GDM1 (cell line): ENCODE data around the gene KLHL6.

Source experiments
- DNase-seq: peaks from one replicate; lab custom pipeline; 2025; lab: John Stamatoyannopoulos, UW

The KLHL6 gene

DNA sequence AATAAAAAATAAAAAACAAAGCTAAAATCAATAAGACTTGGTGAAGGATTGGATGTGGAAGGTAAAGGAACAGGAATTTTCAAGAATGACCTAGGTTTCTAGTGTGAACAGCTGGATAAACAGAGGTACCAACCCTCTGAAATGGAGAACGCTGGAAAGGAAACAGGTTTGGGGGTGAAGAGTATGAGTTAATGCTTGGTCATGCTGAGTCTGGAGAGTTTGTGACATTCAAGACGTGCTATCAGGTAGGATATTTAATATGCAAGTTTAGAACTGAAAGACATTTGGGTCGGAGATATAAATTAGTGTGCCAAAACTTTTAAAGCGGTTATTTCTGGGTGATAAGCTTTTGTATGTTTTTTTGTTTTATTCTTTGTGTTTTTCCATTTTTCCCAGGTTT is 11.4 kb upstream of the KLHL6 start:
- no peak for DNase-seq

- peak; percentile 61 for DNase-seq
Measured at GRCh38 chr3:183564046-183564445, 8.5 kb upstream of the KLHL6 start.

GRCh38 chr3:183563536-183563874 is 8.0 kb upstream of the KLHL6 start:
- DNase-seq: no peak

GRCh38 chr3:183560607-183561006 is 5.1 kb upstream of the KLHL6 start:
- DNase-seq: peak; percentile 15

DNA sequence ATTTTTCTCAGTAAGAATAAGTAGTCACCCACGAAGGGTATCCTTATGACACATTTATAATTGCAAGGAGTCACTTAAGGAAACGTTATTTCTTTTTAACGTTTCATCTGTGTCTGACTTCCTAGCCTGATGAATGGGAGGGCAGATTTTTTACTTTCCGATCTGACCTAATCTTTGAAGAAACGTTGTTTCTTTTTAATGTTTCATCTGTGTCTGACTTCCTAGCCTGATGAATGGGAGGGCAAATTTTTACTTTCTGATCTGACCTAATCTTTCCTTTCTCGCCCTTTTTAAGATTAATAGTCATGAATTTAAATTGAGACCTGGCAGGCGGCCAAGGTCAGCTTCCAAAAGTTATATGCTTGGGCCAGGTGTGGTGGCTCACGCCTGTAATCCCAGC is 3.0 kb upstream of the KLHL6 start:
- no peak for DNase-seq

DNA sequence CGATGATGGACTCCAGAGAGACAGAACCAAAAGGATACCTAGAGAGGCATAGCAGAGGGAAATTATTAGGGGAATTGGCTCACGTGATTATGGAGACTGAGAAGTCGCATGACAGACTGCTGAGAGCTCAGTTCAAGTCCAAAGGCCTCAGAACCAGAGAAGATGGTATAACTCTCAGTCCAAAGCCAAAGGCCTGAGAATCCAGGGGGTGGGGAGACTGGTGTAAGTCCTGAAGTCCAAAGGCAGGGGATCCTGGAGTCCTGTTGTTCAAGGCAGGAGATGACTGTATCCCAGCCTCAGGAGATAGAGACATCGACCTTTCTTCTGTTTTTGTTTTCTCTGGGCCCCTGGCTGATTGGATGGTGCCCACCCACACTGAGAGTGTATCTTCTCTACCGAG is 1.2 kb upstream of the KLHL6 start:
- no peak for DNase-seq

DNA sequence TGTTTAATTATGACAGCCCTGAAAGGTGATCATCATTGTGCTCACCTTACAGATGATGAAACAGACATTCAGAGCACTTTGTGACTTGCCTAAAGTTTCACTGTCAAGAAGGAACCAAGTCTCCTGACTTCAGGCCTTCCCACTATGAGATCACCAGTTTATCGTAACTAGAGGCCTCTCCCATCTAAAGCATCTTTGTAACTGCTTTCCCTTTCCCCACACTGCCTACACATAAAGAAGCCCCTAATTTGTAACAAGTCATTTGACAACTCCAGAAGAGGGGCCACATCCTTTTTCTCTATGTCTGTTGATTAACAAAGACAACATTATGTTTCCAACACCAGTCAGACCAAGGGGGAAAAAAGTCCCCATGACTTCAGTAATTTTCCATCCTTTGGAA is 1.1 kb downstream of the KLHL6 start:
- no peak for DNase-seq

DNA sequence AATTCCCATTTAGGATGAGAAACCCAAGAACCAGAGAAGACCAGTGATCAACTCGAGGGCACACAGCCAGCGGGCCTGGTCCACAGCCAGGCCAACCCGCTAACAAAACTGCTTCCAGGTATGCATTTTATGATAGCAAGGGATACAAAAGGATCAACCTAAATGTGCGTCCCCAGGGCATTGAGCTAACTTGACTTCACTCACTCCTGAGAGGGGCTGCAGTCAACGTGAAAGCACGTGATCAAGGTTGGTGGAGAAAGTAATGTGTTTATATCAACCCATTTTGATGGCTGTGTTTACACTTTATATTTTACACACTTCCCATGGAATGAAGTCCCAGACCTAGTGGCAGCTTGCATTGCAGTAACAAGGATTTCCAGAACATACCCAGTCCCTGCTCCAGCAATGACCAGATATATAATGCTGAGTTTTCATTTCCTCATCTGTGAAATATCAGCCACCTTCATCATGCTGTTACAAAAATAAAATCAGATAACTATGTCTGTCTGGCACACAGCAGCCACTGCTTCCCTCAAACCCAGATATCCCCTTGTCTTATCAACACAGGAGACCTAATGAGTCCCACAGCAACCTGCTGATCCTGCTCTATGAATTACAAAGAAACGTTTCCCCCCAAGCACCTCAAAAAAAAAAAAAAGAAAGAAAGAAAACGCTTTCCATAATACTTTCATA is 2.0 kb downstream of the KLHL6 start:
- DNase-seq: no peak

GRCh38 chr3:183551930-183552329 is 3.6 kb downstream of the KLHL6 start:
- no peak for DNase-seq

GRCh38 chr3:183548262-183548769 is 7.2 kb downstream of the KLHL6 start:
- no peak for DNase-seq

- no peak for DNase-seq
Measured at GRCh38 chr3:183546625-183547024, 8.9 kb downstream of the KLHL6 start.

DNA sequence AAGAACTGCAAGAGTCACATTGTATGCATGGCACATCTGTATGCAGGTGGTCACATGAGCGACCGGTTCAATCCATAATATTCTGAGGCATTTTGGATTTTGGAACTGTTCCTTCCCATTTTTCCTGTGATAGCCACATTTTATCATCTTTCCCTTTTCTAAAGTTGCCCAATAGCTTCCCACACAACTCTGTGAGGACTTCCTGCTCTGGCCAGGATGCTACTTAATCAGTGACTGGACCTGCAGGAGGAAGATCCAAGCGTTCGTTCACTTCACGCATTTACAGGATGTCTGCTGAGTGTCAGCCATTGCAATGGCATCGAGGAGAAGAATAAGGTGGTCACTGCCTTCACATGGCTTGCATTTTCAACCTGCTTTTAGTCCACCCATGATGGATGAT is 9.8 kb downstream of the KLHL6 start:
- no peak for DNase-seq

DNA sequence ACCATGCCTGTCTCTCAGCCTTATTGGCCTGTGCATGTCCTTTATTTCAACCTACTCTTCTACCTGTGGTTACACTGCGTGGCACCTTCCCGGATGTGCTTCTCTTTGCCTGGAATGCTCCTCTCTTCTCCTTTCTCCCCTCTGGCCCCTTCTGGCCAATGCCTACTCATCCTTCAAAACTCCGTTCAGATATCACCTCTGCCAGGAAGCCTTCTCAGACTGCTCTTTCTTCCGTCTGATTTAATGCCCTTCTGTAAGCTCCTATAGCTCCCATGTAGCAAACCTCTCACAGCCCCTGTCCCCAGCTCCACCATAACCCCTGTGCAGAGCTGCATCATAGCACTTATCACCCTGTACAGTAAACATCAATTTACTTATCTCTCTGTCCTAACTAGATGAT is 13.2 kb downstream of the KLHL6 start:
- DNase-seq: no peak

GRCh38 chr3:183541738-183542137 is 13.8 kb downstream of the KLHL6 start:
- DNase-seq: peak; percentile 18

DNA sequence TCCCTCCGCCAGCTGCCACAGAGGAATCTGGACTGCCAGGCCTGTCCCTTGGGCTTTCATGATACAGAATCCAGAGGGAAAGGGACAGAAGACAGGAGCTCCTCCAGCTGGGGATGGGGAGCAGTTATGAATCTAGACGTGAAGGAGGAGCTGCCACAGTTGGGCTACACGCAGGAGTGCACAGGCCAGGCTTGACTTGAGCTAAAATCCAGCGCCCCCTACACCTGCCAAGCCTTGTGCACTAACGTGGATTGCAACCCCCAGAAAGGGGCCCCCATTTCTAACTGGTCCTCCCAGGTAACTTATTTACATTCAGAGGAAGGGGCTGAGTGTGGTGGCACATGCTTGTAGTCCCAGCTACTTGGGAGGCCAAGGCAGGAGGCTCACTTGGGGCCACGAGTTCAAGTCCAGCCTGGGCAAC is 14.3 kb downstream of the KLHL6 start:
- DNase-seq: no peak

DNA sequence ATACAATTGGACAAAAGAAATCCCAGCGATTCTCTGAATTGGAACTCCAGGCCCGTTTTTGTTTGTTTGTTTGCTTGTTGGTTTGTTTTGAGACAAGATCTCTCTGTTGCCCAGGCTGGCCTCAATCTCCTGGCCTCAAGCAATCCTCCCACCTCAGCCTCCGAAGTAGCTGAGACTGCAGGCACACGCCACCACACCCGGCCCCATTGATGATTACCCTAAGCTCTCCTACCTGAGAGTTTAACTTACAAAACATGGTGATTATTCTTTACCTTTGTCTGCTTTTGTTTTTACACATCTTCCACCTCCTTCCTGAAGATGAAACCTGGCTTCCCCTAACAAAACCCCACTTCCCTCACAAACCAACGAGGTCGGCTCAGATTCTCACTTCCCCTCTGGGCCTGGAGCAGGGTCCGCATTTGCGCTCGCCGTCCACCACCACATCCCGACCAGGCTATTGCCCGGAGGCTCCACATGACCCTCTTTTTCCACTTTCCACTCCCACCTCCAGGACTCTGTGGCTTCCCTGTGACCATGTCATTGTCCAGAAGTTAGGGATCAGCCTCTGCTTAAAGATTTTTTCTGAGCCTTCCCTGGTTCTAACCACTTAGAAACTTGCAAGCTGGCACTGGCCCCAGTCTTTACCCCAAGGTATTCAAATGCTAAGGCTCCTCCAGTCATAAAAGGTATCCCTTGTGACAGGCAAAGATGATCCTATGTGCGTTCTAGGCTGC is 14.8 kb downstream of the KLHL6 start:
- no peak for DNase-seq

GRCh38 chr3:183539811-183540210 is 15.7 kb downstream of the KLHL6 start:
- DNase-seq: no peak

GRCh38 chr3:183538486-183538885 is 17.0 kb downstream of the KLHL6 start:
- no peak for DNase-seq

DNA sequence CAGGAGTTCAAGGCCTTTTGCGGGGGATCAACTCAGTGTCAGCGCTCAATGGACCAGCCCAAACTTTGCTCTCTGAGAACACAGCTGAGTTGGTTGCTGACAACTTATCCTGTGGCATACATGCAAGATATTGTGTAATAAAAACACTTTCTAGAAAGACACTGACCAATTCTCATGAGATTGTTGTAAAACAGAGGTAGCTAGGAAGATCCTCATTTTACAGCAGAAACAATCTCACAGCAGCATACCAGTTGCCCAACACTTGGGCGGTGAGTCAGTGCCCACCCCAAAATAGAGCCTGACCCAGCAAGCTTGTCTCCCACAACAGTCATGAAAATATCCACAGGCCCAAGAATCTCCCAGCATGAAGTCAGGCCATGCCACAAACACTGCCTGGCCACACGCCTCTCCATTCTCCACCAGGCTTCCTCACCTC is 18.2 kb downstream of the KLHL6 start:
- DNase-seq: no peak

DNA sequence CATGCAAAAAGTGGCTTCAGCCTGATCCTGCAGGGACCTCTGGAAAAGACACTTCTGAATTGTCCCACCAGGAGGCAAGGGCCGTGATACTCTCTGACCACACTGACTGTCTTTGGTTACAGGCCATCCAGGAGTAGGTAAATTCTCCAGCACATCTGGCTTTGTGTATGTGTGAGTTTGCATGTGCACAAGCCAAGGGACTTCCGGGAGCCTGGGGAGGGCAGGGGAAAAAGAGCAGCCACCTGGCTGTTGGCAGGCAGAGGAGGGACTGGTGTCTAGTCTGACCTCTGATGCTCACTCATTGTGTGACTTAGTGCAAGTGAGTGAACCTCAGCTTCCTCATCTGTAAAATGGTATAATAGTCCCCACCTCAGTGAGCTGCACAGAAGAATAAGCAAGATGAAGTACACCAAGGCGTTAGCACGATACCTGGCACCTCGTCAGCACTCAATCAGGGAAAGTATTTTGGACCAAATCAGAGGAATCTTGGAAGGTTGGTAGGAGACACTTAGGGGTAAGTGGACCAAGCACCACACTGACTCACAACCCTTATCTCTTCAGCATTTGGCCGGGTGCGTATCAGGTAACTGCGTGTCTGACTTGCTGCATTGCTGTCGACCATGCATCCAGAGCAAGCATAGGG is 19.1 kb downstream of the KLHL6 start:
- DNase-seq: no peak

GRCh38 chr3:183534249-183534648 is 21.3 kb downstream of the KLHL6 start:
- DNase-seq: no peak

DNA sequence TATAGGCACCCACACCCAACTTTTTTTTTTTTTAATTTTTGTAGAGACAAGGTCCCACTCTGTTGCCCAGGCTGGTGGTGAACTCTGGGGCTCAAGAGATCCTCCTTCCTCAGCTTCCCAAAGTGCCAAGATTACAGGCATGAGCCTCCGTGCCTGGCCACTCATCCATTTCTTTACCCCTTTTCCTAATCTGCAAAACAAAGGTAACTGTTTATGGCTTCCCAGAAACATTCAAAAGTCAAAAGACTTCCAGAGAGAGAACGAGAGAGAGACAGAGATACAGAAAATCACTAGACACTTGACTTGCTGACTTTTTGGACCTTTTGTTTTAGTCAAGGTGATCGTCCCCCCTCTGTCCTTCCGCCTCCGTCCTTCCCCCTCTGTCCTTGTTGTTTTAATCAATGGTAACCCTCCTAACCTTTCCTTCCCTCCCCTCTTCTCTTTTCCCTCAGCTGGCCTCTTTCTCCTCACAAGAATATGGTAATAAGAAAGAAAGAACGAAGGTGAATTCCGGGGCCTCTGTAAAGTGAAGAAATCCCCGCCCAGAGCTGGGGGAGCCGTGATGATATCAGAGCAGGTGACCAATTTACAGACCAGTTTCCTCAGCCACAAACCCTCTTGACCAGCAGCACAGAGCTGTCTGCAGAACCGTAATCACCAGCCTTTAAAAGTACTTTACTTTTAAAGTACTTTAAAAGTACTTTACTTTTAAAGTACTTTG is 21.9 kb downstream of the KLHL6 start:
- DNase-seq: no peak
